Loucy (cell line): ENCODE results near the gene FGF22.

ENCODE experiments used
- H2AFZ ChIP-seq: fragments of 200-600 bp; sonication (generic); 2 replicates; pipeline ENCODE4 v1.6.0; 2016; ENCODE audit warnings: antibody characterized with exemption, mild to moderate bottlenecking, low read length, moderate library complexity
- H3F3A ChIP-seq: fragments of 200-600 bp; 2 replicates; pipeline ENCODE4 v1.6.0; 2016; ENCODE audit warnings: antibody characterized with exemption, low read depth, mild to moderate bottlenecking
- H3K27me3 ChIP-seq: fragments of 200-600 bp; sonication (generic); 2 replicates; pipeline ENCODE4 v1.6.1; 2014; ENCODE audit warnings: low read length, mild to moderate bottlenecking; ENCODE audit not compliant: insufficient read depth, poor library complexity, severe bottlenecking
- H3K36me3 ChIP-seq: fragments of 200-600 bp; sonication (generic); 2 replicates; pipeline ENCODE4 v1.6.1; 2016; ENCODE audit warnings: low read length; ENCODE audit not compliant: insufficient read depth
- H3K4me1 ChIP-seq: fragments of 200-600 bp; sonication (generic); 2 replicates; pipeline ENCODE4 v1.5.1; 2014; ENCODE audit warnings: low read length, mild to moderate bottlenecking; ENCODE audit not compliant: insufficient read depth, poor library complexity, severe bottlenecking
- H3K4me2 ChIP-seq: fragments of 200-600 bp; sonication (generic); 2 replicates; pipeline ENCODE4 v1.6.0; 2014; ENCODE audit warnings: antibody characterized with exemption, low read length, low read depth, mild to moderate bottlenecking; ENCODE audit not compliant: poor library complexity, severe bottlenecking
- H3K4me3 ChIP-seq: fragments of 200-600 bp; sonication (generic); 2 replicates; pipeline ENCODE4 v1.5.1; 2014; ENCODE audit warnings: low read length, mild to moderate bottlenecking, mixed read lengths; ENCODE audit not compliant: poor library complexity, severe bottlenecking
- H3K79me2 ChIP-seq: fragments of 200-600 bp; sonication (generic); 2 replicates; pipeline ENCODE4 v1.6.1; 2014; ENCODE audit warnings: low read length; ENCODE audit not compliant: insufficient read depth
- H3K9ac ChIP-seq: fragments of 200-600 bp; sonication (generic); 2 replicates; pipeline ENCODE4 v1.6.0; 2014; ENCODE audit warnings: mild to moderate bottlenecking, low read depth, low read length, moderate library complexity; ENCODE audit not compliant: poor library complexity, severe bottlenecking
- H3K9me2 ChIP-seq: fragments of 200-600 bp; sonication (generic); replicated peaks from 2 replicates; pipeline ENCODE4 v1.6.1; 2016; ENCODE audit warnings: low read depth, low read length, mixed read lengths
- H3K9me3 ChIP-seq: fragments of 200-600 bp; sonication (generic); 2 replicates; pipeline ENCODE4 v1.6.1; 2014; ENCODE audit warnings: mild to moderate bottlenecking, antibody characterized with exemption, low read length, low read depth; ENCODE audit not compliant: insufficient read depth
- H4K20me1 ChIP-seq: fragments of 200-600 bp; sonication (generic); 2 replicates; pipeline ENCODE4 v1.6.0; 2014; ENCODE audit warnings: antibody characterized with exemption, low read length, mild to moderate bottlenecking; ENCODE audit not compliant: insufficient read depth, poor library complexity, severe bottlenecking
- EZH2phosphoT487 ChIP-seq: fragments of 200-600 bp; IDR thresholded peaks from 2 replicates; pipeline ENCODE4 v1.6.1; 2018; ENCODE audit warnings: antibody characterized with exemption, mild to moderate bottlenecking, moderate library complexity, borderline replicate concordance
- TF ChIP-seq, protein P1 (sequence below): fragments of 200-600 bp; sonication (generic); conservative IDR thresholded peaks from 2 replicates; pipeline ENCODE4 v1.5.1; 2014; ENCODE audit warnings: mild to moderate bottlenecking, antibody characterized with exemption, low read length

The FGF22 gene

DNA sequence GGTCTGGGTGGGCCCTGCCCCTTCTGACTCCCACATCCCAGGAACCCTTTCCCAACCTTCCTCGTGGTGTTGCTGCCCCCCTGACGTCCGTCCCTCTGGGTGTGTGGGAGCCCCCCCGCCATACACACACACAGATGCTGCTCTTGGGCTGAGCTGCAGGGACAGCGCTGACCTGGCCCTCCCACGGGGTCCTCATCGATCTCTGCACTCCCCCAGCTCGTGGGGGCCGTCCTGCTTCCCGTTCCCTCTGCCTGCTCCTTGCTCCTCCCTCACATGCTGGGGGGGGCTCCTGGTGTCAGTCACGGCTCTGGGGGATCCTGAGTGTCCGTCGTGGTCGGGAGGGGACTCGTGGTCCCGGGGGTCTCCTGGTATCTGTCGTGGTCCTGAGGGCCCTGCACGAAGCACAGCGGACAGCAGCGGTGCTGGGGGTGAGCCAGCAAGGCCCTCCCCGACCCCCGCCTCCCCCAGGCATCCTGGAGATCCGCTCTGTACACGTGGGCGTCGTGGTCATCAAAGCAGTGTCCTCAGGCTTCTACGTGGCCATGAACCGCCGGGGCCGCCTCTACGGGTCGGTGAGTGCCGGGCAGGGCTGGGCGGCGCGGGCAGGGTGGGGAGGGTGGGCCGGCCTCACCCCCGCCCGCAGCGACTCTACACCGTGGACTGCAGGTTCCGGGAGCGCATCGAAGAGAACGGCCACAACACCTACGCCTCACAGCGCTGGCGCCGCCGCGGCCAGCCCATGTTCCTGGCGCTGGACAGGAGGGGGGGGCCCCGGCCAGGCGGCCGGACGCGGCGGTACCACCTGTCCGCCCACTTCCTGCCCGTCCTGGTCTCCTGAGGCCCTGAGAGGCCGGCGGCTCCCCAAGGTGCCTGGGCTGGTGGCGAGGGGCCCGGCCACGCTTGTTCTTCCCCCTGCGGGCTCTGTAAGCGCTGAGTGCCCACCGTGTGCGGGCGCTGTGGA, 3.4 kb downstream of the FGF22 start:
- no peak overlapping the region for H2AFZ ChIP-seq
- no peak overlapping the region for H3K4me3 ChIP-seq
- H4K20me1 ChIP-seq = peaks cover 3% of the 10 kb centered on the region
- no peaks in the 10 kb centered on the region for H3K4me1 ChIP-seq
- no peak overlapping the region for H3K9ac ChIP-seq
- peaks cover 24% of the 10 kb centered on the region; the same call in 1 of the 2 replicates for H3K36me3 ChIP-seq
- no peaks in the 10 kb centered on the region for H3K79me2 ChIP-seq
- no peaks in the 10 kb centered on the region for H3F3A ChIP-seq
- TF ChIP-seq EZH2phosphoT487 = no peak
- TF ChIP-seq, protein P1, sequence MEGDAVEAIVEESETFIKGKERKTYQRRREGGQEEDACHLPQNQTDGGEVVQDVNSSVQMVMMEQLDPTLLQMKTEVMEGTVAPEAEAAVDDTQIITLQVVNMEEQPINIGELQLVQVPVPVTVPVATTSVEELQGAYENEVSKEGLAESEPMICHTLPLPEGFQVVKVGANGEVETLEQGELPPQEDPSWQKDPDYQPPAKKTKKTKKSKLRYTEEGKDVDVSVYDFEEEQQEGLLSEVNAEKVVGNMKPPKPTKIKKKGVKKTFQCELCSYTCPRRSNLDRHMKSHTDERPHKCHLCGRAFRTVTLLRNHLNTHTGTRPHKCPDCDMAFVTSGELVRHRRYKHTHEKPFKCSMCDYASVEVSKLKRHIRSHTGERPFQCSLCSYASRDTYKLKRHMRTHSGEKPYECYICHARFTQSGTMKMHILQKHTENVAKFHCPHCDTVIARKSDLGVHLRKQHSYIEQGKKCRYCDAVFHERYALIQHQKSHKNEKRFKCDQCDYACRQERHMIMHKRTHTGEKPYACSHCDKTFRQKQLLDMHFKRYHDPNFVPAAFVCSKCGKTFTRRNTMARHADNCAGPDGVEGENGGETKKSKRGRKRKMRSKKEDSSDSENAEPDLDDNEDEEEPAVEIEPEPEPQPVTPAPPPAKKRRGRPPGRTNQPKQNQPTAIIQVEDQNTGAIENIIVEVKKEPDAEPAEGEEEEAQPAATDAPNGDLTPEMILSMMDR = no peak
- no peaks in the 10 kb centered on the region for H3K27me3 ChIP-seq
- H3K4me2 ChIP-seq = no peak overlapping the region
- H3K9me3 ChIP-seq = no peaks in the 10 kb centered on the region
- no peaks in the 10 kb centered on the region for H3K9me2 ChIP-seq

DNA sequence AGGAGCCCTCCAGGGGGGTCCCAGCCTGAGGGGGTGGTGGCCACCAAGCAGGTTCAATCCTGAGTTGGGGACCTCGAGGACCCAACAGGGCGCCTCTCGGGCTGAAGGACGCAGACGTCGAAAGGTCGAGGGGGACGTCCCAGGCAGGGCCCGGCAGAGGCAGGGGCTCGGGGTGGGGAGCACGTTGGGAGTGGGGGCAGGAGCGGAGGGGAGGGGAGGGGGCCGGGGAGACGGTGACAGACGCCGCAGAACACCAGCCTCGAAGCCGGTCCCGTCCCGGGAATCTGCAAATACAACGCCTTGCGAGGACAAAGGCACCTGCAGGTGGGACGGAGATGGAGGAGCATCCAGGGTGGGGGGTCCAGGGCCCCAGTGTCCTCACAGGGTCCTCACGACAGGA, 4.1 kb downstream of the FGF22 start:
- no peak overlapping the region for H2AFZ ChIP-seq
- no peaks in the 10 kb centered on the region for H3K9me2 ChIP-seq
- H3K9me3 ChIP-seq = no peaks in the 10 kb centered on the region
- H3K9ac ChIP-seq = no peak overlapping the region
- no peak for TF ChIP-seq EZH2phosphoT487
- TF ChIP-seq, protein P1 = no peak
- no peaks in the 10 kb centered on the region for H3F3A ChIP-seq
- H4K20me1 ChIP-seq = peaks cover 3% of the 10 kb centered on the region
- no peak overlapping the region for H3K4me3 ChIP-seq
- H3K79me2 ChIP-seq = no peaks in the 10 kb centered on the region
- peaks cover 29% of the 10 kb centered on the region; the same call in 1 of the 2 replicates for H3K36me3 ChIP-seq
- H3K4me1 ChIP-seq = no peaks in the 10 kb centered on the region
- no peaks in the 10 kb centered on the region for H3K27me3 ChIP-seq
- H3K4me2 ChIP-seq = no peak overlapping the region

DNA sequence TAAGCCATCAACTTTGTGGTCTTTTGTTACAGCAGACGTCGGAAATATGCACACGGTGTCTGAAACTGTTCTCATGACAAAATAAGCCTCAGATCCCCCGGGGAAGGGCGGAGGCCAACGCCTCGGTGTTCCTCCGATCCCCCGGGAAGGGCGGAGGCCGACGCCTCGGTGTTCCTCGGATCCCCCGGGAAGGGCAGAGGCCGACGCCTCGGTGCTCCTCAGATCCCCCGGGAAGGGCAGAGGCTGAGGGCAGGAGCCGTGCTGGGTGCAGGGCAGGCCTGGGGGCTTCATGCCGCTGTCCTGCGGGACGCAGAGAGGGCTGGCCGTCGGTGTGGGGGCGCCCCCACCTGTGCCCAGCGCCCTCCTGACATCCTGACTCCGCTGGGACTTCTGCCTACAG, 4.7 kb downstream of the FGF22 start:
- H3K27me3 ChIP-seq = no peaks in the 10 kb centered on the region
- H3K36me3 ChIP-seq = peaks cover 35% of the 10 kb centered on the region; the same call in 1 of the 2 replicates
- H3K4me3 ChIP-seq = no peak overlapping the region
- H3K79me2 ChIP-seq = no peaks in the 10 kb centered on the region
- no peak for TF ChIP-seq EZH2phosphoT487
- TF ChIP-seq, protein P1 = no peak
- no peaks in the 10 kb centered on the region for H3K9me3 ChIP-seq
- no peak overlapping the region for H3K9ac ChIP-seq
- H3K4me1 ChIP-seq = no peaks in the 10 kb centered on the region
- H2AFZ ChIP-seq = no peak overlapping the region
- H4K20me1 ChIP-seq = peaks cover 3% of the 10 kb centered on the region
- no peaks in the 10 kb centered on the region for H3K9me2 ChIP-seq
- H3F3A ChIP-seq = no peaks in the 10 kb centered on the region
- no peak overlapping the region for H3K4me2 ChIP-seq
